T follicular helper cell (primary cell): ENCODE measurements around the gene S100A8.

Source experiments
- DNase-seq: peaks from one replicate; pipeline ENCODE4 v3.0.0-alpha.2; 2020; ENCODE audit warnings: low read depth

The S100A8 gene

DNA sequence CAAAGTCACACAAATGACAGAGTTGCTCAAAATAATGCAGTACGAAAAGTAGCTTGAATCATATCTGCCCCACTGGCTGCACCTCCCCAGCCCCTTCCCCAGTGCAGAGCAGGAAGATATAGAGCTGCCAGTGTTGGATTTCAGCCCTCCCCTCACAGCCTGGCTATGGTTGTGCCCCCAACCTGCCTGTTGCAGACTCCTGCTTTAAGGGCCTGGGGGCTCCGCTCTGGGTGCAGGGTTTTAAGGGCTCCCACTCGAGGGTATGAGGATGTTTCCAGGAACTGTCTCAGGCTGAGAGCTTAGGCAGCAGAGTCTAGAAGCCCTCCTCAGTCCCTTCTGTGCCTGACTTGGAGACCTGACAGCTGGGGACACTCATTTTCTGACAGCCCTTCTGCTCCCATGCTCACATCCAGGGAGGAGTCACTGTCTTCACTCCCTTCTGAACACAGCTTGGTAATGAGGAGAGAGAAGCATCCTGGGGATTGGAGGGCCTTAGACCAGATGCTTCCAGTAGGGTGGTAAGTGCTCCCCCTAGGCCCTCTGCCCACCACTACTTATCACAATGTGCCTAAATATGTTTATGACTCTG lies 28.6 kb downstream of the S100A8 start:
- no peak for DNase-seq

GRCh38 chr1:153361480-153362109 lies 29.3 kb downstream of the S100A8 start:
- no peak for DNase-seq

- DNase-seq: no peak
Observed at GRCh38 chr1:153360592-153361479, 30.0 kb downstream of the S100A8 start.

DNA sequence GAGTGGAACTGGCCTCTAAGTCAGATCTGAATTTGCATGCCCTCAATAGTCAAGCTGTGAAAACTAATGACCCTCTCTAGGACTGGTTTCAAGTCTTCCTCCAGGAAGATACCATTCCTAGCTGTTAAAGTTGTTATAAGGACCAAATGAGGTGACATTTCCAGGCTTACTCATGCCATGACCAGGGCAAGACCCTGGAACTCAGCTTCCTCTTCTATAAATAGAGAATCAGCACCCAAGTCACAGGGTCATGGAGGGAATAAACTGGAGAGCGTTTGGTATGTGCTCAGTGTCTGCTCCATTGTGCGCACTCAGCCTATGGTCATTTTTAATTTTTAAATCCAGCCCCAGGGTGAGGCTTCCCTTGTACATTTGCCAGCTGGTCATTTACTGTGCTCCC lies 30.7 kb downstream of the S100A8 start:
- no peak for DNase-seq

DNA sequence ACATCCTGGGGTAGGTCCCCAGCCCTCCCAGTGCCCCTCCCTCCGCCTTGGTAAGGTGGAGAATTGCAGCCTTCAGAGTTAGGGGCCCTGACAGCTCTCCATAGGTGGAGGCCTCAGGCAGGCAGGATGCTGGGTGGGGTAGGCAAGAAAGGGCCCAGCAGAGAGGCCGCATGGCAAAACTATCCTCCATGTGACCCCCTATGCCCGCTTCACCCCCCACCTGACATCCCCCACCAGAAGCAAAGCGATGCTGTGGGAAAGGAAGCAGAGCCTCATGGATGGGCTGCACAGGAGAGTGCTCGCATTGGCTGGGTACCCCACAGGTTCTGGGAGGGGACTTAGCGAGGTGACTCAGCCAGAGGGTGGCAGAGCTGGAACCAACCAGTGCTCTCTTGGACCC lies 31.6 kb downstream of the S100A8 start:
- no peak for DNase-seq

DNA sequence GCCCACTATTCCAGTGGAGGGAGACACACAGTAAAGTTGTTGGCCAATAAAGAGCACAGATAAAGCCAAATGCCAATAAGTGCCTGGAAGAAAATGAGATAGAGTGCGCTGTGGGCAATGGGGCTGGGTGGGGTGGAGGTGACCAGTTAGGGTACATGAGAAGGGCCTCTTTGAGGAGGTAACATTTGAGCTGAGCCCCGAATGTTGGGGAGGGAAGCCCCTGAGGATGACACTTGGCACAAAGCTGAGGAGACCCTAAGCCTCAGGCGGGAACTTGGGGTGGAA lies 32.2 kb downstream of the S100A8 start:
- no peak for DNase-seq

GRCh38 chr1:153357853-153358690 lies 32.8 kb downstream of the S100A8 start, which contains the start of gene S100A9:
S100A9 (plus strand) TSS chr1:153357854; CDS start chr1:153358284, 430 bp downstream.
- DNase-seq: no peak

DNA sequence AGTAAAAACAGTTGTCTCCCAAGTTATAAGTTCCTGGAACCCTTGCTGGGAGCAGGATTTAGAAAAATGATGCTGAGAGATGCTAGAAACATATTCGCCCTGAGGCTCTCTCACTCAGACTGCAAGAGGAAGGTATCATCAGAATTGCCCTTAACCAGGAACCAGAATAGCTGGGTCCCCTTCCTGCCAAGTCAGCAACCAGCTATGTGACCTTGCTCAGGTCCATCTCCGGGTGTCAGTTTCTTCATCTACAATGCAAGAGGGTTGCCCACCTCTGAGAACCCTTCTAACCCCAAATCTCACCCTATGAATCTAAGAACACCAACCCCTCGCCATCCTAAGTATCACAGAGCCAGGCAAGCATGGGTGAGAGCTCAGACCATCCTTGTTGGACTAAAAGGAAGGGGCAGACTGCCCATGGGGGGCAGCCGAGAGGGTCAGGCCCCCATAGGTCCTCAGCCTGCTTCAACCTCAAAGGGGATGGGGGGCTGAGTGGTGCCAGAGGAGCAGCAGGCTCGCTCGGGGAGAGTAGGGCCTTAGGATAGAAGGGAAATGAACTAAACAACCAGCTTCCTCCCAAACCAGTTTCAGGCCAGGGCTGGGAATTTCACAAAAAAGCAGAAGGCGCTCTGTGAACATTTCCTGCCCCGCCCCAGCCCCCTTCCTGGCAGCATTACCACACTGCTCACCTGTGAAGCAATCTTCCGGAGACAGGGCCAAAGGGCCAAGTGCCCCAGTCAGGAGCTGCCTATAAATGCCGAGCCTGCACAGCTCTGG lies 33.6 kb downstream of the S100A8 start:
- DNase-seq: no peak

DNA sequence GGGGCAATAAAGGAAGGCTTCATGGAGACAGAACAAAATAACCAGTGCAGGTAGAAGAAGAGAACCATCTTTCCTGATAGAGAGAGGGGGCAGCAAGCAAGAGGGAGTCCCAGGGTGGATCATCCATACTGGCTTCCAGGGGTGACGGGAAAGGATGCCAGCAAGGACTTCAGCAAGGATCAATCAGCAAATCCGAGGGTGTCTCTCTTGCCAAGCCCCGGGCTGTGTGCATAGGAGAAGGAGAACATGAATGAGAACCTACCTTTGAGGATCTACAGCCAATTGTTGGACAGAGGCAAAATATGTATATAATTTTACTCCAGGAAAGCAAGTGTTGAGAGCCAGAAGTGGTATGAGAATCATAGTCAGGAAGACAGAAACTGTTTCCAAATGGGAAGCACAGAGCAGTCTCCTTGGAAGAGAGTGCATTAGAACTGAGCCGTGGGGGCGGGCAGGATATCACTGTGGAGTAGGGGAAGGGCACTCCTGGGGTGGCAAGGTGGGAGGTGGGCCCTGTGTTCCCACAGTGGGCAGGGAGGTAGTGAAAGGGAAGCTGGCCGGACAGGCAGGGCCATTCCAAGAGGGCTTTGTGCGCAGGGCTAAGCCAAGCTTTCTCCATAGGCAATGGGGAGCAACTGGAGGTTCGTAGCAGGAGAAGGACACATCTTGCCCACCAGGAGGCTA lies 34.3 kb downstream of the S100A8 start:
- no peak for DNase-seq

- DNase-seq: no peak
Observed at GRCh38 chr1:153355445-153356071, 35.3 kb downstream of the S100A8 start.

DNA sequence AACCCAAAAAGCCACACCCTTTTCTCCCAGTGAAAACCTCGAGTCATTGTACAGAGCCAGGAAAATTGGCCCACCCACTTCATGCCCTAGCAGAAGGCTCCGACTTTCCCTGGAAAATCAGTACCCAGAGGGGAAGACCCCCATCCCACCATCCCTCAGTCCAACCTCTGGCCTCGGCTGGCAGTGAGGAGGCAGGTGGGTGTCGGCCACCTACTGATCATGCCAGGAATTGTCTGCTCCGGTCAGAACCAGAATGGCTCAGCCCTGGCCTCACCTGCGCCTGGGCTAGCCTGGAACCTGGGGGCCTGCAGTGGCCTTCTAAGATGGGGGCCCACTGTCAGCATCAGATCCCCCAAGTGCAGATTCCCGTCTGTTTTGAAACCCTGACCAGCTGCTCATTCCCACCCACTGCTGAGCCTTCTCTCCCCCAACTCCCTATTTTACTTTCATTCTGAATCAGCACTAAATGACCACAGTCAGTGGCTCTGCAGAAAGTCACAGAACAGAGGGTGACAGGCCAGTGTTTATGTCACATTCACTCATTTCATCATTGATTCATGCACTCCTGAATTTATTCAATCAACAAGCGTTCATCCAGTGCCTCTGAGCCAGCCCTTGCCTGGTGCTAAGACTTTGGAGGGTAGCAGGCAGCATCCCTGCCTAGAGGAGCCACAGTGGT lies 36.2 kb downstream of the S100A8 start:
- DNase-seq: no peak

DNA sequence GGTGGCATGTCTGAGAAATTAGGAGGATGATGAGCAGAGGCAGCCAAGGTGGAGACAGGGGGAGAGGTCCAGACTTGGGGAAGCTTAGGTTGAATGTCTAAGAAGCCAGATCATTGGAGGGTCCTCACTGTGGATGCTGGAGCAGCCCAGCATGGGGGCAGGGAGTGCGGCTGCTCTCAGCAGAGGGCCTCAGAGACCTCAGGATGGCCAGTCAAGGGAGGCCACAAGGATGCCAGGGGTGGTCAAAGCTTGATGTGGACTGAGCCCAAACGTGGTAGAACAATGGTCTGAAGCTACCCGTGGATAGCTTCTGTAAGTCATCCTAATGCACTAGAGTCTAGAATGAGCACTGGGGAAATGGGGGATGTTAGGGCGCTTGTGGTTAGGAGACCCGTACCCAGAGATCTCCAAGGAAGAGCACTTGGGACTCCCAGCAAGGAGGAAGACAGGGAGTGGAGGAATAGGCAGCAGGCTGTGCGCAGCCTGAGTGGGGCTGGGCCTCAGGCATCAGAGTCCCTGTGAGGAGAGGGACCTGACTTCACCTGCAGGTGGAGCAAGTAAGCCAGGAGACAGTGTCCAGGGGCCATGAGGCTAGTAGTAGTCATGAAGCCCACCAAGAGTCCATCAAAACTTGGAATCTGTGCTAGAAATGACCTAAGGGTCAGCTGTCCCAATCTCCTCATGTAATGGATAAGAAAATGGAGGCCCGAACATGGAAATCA lies 37.5 kb downstream of the S100A8 start:
- no peak for DNase-seq

GRCh38 chr1:153352523-153352922 lies 38.4 kb downstream of the S100A8 start:
- peak; percentile 36 for DNase-seq

DNA sequence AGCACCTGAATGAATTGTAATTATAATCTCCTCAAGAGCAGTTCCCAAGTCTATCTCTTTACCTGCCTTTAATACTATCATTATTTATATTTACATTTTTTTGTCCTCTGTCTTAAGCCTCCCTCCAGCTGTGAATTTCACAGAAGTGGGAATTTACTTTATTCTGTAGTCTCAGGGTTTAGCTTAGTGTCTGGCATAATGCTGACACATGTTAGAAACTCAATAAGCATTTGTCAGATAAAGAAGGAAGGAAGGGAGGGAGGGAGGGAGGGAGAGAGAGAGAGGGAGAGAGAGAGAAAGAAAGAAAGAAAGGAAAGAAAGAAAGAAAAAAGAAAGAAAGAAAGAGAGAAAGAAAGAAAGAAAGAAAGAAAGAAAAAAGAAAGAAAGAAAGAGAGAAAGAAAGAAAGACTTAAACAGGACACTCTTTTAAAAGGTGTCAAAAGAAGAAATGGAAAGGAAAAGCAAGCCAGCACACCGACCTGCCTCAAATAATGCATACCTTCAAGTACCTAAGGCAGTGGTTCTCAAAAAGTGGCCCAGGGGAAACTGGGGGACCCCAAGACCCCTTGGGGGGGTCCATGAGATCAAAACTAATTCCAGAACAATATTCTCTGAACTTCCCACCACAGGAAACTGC lies 40.4 kb downstream of the S100A8 start:
- no peak for DNase-seq

DNA sequence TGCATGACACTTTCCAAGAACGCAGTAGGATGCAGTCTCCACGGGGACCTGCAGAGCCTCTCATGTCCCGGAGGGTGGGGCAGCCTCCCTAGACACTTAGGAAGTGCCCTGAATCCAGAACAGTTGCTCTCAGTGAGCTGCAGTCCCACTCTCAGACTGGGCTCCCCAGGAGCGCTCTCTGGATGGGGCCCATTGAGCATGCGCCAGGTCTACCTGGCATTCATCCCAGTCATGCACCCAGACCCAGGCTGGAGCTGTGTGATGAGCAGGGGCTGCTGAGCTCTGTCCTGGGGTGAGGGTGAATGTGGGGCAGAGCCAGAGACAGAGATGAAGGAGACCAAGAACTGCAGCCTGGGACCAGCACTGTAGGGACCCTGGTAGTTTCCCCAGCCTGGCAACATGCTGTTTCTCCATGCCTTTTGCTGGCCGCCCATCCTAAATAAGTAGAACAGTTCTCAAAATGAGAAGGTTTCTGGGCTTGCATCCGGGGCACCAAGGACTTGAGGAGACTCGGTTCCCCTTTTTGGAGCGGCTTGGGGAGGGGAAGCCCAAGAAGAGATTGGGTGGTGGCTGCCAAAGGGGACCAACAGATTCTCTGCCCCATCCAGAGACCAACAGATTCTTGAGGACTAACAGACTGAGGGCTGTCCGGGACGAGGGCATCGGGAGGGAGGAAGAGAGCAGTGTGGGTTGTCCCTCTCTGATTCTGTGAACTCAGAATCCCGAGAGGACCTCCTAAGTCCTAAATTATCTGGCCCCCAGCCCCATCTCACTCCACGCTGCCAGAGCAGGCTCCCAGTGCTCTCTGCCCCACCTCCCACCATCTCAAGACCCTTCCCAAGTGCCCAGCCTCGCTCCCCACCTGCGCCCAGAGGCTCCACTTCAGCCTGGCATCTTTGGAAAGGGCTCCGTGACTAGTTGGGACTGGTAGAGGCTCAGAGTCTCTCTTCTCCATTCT lies 41.2 kb downstream of the S100A8 start:
- no peak for DNase-seq

DNA sequence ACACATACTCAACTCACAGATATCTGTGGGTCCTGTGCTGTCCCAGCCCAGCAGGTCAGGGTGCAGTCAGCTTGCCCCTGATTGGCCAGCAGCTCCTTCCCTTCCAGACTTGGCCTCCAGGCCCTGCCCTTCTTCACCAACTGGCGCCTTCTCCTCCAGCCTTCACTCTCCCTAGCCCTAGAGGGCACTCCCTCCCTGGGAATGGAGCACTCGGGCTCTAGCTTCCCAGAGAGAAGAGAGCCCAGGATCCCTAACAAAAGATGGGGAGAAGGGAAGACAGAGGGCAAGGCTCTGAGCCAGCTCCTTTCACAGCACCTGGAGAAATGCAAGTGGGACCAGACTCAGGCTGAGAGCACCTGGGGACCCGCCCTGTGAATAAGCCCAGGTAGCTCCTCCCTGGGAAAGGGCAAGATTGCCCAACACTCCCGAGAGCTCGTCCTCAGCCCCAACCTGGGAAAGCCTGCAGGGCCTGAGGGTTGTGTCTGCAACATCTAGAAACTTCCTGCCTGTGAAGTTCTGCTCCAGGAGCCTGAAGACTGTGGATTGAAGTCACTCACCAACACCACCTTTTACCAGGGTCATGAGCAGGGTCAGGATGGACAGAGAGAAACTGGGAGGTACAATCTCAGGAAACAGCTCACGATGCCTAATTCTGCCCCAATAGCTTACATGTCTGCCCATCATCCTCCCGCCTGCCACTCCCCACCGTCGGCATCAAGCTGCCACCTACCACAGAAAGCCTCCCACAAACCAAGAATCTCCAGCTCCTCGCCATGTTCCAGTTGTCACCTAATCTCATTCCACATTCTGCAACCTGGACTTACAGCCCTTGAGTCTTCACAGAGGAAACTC lies 42.1 kb downstream of the S100A8 start, which contains the start of gene PGLYRP4:
PGLYRP4 (minus strand) TSS at position 331 of the 852 bp plus-strand sequence. CDS start 909 bp downstream, outside the sequence.
- no peak for DNase-seq
